ENCODE measurements around the gene PTGER2.

GRCh38 chr14:52333108-52333507 lies 19.0 kb downstream of the PTGER2 start:
- no peak for TF ChIP-seq POLR2A (IDR thresholded peaks at IDR 0.05)
- TF ChIP-seq CTCF (IDR thresholded peaks at IDR 0.05 in 4 of 5, conservative IDR thresholded peaks at IDR 0.05 in 1 of 5): no peak
